GM23338 (cell line): ENCODE results near the gene FAM89B. TPM values are rescaled to one million over a fixed set of nuclear protein-coding genes. Genes with fewer than 3 reads are reported as not detected.
A peak's percentile ranks its signal among the peaks of the same experiment; 100 is the strongest.

ENCODE experiments used
- ATAC-seq: fragments of 200-7000 bp; cut with Tn5 transposase; 3 replicates; pipeline ENCODE4 v1.9.1; 2020
- DNase-seq: peaks from one replicate; pipeline ENCODE4 v3.0.0-alpha.2; 2015; ENCODE audit warnings: low spot score
- H2AFZ ChIP-seq: fragments of 200-600 bp; sonication (generic); 2 replicates; pipeline ENCODE4 v1.8.0; 2016; ENCODE audit warnings: antibody characterized with exemption, mild to moderate bottlenecking, moderate library complexity
- H3F3A ChIP-seq: fragments of 200-600 bp; sonication (generic); replicated peaks from 2 replicates; pipeline ENCODE4 v1.8.0; 2017; ENCODE audit warnings: antibody characterized with exemption, mixed run types, low read depth
- H3K27ac ChIP-seq: fragments of 200-600 bp; sonication (generic); 2 replicates; pipeline ENCODE4 v1.6.1; 2016; ENCODE audit warnings: low read depth
- H3K27me3 ChIP-seq: fragments of 200-600 bp; sonication (generic); 2 replicates; pipeline ENCODE4 v1.8.0; 2016; ENCODE audit warnings: mild to moderate bottlenecking, mixed run types, moderate library complexity; ENCODE audit not compliant: insufficient read depth
- H3K36me3 ChIP-seq: fragments of 200-600 bp; sonication (generic); 2 replicates; pipeline ENCODE4 v1.8.0; 2016; ENCODE audit warnings: mild to moderate bottlenecking; ENCODE audit not compliant: insufficient read depth
- H3K4me1 ChIP-seq: fragments of 200-600 bp; sonication (generic); 2 replicates; pipeline ENCODE4 v1.8.0; 2016; ENCODE audit warnings: mild to moderate bottlenecking, moderate library complexity; ENCODE audit not compliant: insufficient read depth
- H3K4me2 ChIP-seq: fragments of 200-600 bp; sonication (generic); 2 replicates; pipeline ENCODE4 v1.7.1; 2017; ENCODE audit warnings: mixed run types
- H3K4me3 ChIP-seq: fragments of 200-600 bp; sonication (generic); 2 replicates; pipeline ENCODE4 v1.6.1; 2016; ENCODE audit warnings: mixed run types
- H3K79me2 ChIP-seq: fragments of 200-600 bp; sonication (generic); replicated peaks from 2 replicates; pipeline ENCODE4 v1.8.0; 2017; ENCODE audit warnings: mild to moderate bottlenecking; ENCODE audit not compliant: insufficient read depth
- H3K9me2 ChIP-seq: fragments of 200-600 bp; sonication (generic); 2 replicates; pipeline ENCODE4 v1.8.0; 2017; ENCODE audit not compliant: insufficient read depth
- H4K20me1 ChIP-seq: fragments of 200-600 bp; sonication (generic); replicated peaks from 2 replicates; pipeline ENCODE4 v1.8.0; 2017; ENCODE audit warnings: mild to moderate bottlenecking; ENCODE audit not compliant: insufficient read depth
- H3K27ac Mint-ChIP-seq: 2 replicates; pipeline ENCODE4 v1.8.0; 2020; ENCODE audit warnings: inconsistent platforms, mild to moderate bottlenecking, moderate library complexity, mixed read lengths
- H3K27me3 Mint-ChIP-seq: 3 replicates; pipeline ENCODE4 v1.8.0; 2022; ENCODE audit warnings: low read depth, mild to moderate bottlenecking, moderate library complexity, mixed read lengths, inconsistent platforms; ENCODE audit not compliant: insufficient read depth, poor library complexity
- H3K36me3 Mint-ChIP-seq: 3 replicates; pipeline ENCODE4 v1.8.0; 2021; ENCODE audit warnings: low read depth, mild to moderate bottlenecking, inconsistent platforms, moderate library complexity, mixed read lengths
- H3K4me1 Mint-ChIP-seq: 3 replicates; pipeline ENCODE4 v1.8.0; 2020; ENCODE audit warnings: mild to moderate bottlenecking, inconsistent platforms, mixed read lengths
- H3K4me3 Mint-ChIP-seq: 3 replicates; pipeline ENCODE4 v1.8.0; 2021; ENCODE audit warnings: moderate library complexity, mild to moderate bottlenecking, inconsistent platforms, mixed read lengths
- H3K9me3 Mint-ChIP-seq: 3 replicates; pipeline ENCODE4 v1.8.0; 2020; ENCODE audit warnings: moderate library complexity, mild to moderate bottlenecking, inconsistent platforms, mixed read lengths
- CREB1 ChIP-seq: fragments of 250-450 bp; sonication (Bioruptor Pico); IDR thresholded peaks from 2 replicates; pipeline ENCODE4 v1.5.0; 2020; ENCODE audit warnings: low read depth, mild to moderate bottlenecking, moderate library complexity
- ETS1 ChIP-seq: IDR thresholded peaks from 2 replicates; pipeline ENCODE4 v1.6.1; 2016; ENCODE audit warnings: antibody characterized with exemption
- EZH2 ChIP-seq: fragments of 200-600 bp; sonication (generic); IDR thresholded peaks from one replicate; pipeline ENCODE4 v1.8.0; 2017; ENCODE audit warnings: antibody characterized with exemption, mild to moderate bottlenecking, low read depth; ENCODE audit not compliant: unreplicated experiment
- EZH2phosphoT487 ChIP-seq: fragments of 200-600 bp; sonication (generic); IDR thresholded peaks from one replicate; pipeline ENCODE4 v1.8.1; 2018; ENCODE audit warnings: antibody characterized with exemption; ENCODE audit not compliant: unreplicated experiment
- JUNB ChIP-seq: IDR thresholded peaks from one replicate; pipeline ENCODE4 v1.6.1; 2016; ENCODE audit warnings: antibody characterized with exemption; ENCODE audit not compliant: unreplicated experiment
- NANOG ChIP-seq: IDR thresholded peaks from 2 replicates; pipeline ENCODE4 v1.6.1; 2016; ENCODE audit warnings: antibody characterized with exemption, borderline replicate concordance
- POLR2AphosphoS5 ChIP-seq: IDR thresholded peaks from 2 replicates; pipeline ENCODE4 v1.6.1; 2016; ENCODE audit warnings: antibody characterized with exemption, low read depth
- REST ChIP-seq: IDR thresholded peaks from one replicate; pipeline ENCODE4 v1.6.1; 2018; ENCODE audit warnings: antibody characterized with exemption; ENCODE audit not compliant: unreplicated experiment
- STAT1 ChIP-seq: IDR thresholded peaks from one replicate; pipeline ENCODE4 v1.6.1; 2016; ENCODE audit warnings: antibody characterized with exemption; ENCODE audit not compliant: unreplicated experiment
- ZNF114 ChIP-seq: fragments of 250-450 bp; sonication (Bioruptor Pico); IDR thresholded peaks from 2 replicates; pipeline ENCODE4 v1.5.0; 2020; ENCODE audit warnings: mild to moderate bottlenecking, moderate library complexity
- ZNF331 ChIP-seq: fragments of 250-450 bp; sonication (Bioruptor Pico); IDR thresholded peaks from 2 replicates; pipeline ENCODE4 v1.5.0; 2020; ENCODE audit warnings: low read depth, mild to moderate bottlenecking, moderate library complexity
- ZNF462 ChIP-seq: fragments of 250-450 bp; sonication (Bioruptor Pico); IDR thresholded peaks from 2 replicates; pipeline ENCODE4 v1.5.0; 2020; ENCODE audit warnings: mild to moderate bottlenecking, moderate library complexity
- polyA plus RNA-seq: library from polyadenylated mRNA; unstranded; fragments of >200 nt; fragmentation: Nextera tagmentation; extraction: Ambion mirVana; gene quantifications from 2 replicates; pipeline ENCODE4 v1.2.1, GENCODE V29; 2016
- total RNA-seq: library from RNA; depleted of rRNA; stranded (reverse); fragments of >200 nt; shearing (Covaris generic); gene quantifications from 2 replicates; pipeline ENCODE4 v1.2.3, GENCODE V29; 2014
- TF ChIP-seq, protein P1 (sequence below), 2 experiments: fragments of 200-600 bp in 1 of 2; sonication (generic) in 1 of 2; conservative IDR thresholded peaks; 2 replicates each; pipeline versions ENCODE4 v1.5.1 to v1.6.1; 2016 to 2017; ENCODE audit warnings: antibody characterized with exemption in 2 of 2, low read depth in 2 of 2, mild to moderate bottlenecking in 2 of 2, moderate library complexity in 1 of 2

FAM89B gene
- total and polyA plus RNA-seq, 2 experiments from 2014 or later = 13.0 to 18.2 TPM

DNA sequence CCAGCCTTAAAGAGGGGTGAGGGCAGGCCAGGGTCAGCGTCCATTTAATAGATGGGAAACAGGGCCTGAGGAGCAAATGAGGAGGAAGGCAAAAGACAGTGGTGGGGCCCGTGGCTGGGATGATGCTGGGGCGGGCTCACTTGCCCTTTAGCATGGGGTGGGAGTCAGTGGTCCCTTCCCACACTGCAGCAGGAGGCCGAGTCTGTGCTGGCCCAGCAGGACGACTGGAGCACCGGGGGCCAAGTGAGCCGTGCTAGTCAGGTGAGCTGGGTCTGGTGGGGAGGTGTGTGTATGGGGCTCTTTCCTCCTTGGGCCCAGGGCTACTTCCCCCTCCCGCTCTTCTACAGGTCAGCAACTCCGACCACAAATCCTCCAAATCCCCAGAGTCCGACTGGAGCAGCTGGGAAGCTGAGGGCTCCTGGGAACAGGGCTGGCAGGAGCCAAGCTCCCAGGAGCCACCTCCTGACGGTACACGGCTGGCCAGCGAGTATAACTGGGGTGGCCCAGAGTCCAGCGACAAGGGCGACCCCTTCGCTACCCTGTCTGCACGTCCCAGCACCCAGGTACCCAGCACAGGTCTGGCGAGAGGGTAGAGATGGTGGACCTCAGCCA, 34.6 kb upstream of the FAM89B start:
- Histone ChIP-seq H2AFZ (no peak overlapping the region), H3K36me3 (no peaks in the 10 kb centered on the region; the same call in 1 of the 2 replicates), H3K4me3 (no peak overlapping the region), H3K4me2 (no peak overlapping the region), H3K27me3 (peaks cover 27% of the 10 kb centered on the region), H3K79me2 (no peaks in the 10 kb centered on the region), H3F3A (peaks cover 33% of the 10 kb centered on the region; the same call in 1 of the 2 replicates), H4K20me1 (no peaks in the 10 kb centered on the region; the same call in 1 of the 2 replicates), H3K4me1 (peaks cover 5% of the 10 kb centered on the region; the same call in 1 of the 2 replicates), H3K9me2 (no peaks in the 10 kb centered on the region), H3K27ac (no peak overlapping the region)
- ATAC-seq (no peak), DNase-seq (no peak)
- Mint-ChIP-seq H3K36me3 (peaks cover 7% of the 10 kb centered on the region), H3K4me3 (peak overlapping the region; percentile 44; the same call in 1 of the 3 replicates), H3K27ac (no peak overlapping the region), H3K27me3 (peaks cover 20% of the 10 kb centered on the region), H3K9me3 (no peaks in the 10 kb centered on the region), H3K4me1 (0 out of 3 replicates have a peak, but pooled peaks cover 2% of the 10 kb centered on the region)
- no peak for TF ChIP-seq NANOG
- TF ChIP-seq CREB1 (CRISPR knock-in tag) = no peak
- no peak for TF ChIP-seq JUNB
- TF ChIP-seq EZH2 = no peak
- TF ChIP-seq ZNF331 = no peak
- no peak for TF ChIP-seq ZNF114 (CRISPR knock-in tag)
- no peak for TF ChIP-seq ETS1
- no peak for TF ChIP-seq REST
- TF ChIP-seq ZNF462 (CRISPR knock-in tag) = no peak
- TF ChIP-seq, protein P1, sequence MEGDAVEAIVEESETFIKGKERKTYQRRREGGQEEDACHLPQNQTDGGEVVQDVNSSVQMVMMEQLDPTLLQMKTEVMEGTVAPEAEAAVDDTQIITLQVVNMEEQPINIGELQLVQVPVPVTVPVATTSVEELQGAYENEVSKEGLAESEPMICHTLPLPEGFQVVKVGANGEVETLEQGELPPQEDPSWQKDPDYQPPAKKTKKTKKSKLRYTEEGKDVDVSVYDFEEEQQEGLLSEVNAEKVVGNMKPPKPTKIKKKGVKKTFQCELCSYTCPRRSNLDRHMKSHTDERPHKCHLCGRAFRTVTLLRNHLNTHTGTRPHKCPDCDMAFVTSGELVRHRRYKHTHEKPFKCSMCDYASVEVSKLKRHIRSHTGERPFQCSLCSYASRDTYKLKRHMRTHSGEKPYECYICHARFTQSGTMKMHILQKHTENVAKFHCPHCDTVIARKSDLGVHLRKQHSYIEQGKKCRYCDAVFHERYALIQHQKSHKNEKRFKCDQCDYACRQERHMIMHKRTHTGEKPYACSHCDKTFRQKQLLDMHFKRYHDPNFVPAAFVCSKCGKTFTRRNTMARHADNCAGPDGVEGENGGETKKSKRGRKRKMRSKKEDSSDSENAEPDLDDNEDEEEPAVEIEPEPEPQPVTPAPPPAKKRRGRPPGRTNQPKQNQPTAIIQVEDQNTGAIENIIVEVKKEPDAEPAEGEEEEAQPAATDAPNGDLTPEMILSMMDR (conservative IDR thresholded peaks at IDR 0.05; ENCODE audit: low read depth in 2 of 2) = no peak
- TF ChIP-seq STAT1 = no peak
- TF ChIP-seq EZH2phosphoT487 = no peak
- TF ChIP-seq POLR2AphosphoS5 = no peak
